ENCODE data around the gene CNTRL. TPM values are rescaled to one million over a fixed set of nuclear protein-coding genes. Genes with fewer than 3 reads are reported as not detected.
"Not testable (repeated sequence)": the region's sequence is repeated elsewhere in the genome, so short reads cannot be mapped to it uniquely, and the experiment has no call there.

CNTRL gene
- total and polyA plus RNA-seq, 12 donors: 7.4 to 19.1 (median 9.7) TPM

DNA sequence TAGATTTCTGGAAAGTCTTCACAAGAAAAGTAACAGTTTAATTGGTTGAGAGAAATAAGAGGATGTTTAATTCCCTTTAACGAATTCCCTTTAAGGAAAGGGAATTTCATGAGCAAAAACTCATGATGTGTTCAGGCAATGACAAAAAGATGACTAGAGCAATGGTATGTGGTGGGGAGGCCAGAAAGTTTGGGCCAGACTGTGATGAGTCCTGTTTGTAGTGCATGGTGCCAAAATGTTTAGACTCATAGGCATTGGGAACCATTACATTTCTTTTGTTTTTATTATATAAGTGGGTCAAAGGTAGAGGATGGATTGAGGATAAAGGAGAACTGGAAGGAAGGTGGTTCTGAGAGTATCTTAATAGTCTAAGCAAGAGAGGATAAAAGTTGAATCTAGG, 10.9 kb downstream of the CNTRL start:
- Histone ChIP-seq H3K27ac (no peak overlapping the region), H3K4me3 (no peak overlapping the region), H3K4me1 (replicated peaks in 1 of 2) (no peaks in the 10 kb centered on the region), H3K27me3 (no peaks in the 10 kb centered on the region), H3K9me3 (replicated peaks in 1 of 3) (no peaks in the 10 kb centered on the region), H3K36me3 (replicated peaks in 1 of 2) (no peaks in the 10 kb centered on the region)
- 74 to 89% (median 80%) methylated on average over 1 of the region's 1 CpG for WGBS, 4 donors
- no peak for TF ChIP-seq POLR2A (IDR thresholded peaks at IDR 0.05)
- TF ChIP-seq, protein P1, sequence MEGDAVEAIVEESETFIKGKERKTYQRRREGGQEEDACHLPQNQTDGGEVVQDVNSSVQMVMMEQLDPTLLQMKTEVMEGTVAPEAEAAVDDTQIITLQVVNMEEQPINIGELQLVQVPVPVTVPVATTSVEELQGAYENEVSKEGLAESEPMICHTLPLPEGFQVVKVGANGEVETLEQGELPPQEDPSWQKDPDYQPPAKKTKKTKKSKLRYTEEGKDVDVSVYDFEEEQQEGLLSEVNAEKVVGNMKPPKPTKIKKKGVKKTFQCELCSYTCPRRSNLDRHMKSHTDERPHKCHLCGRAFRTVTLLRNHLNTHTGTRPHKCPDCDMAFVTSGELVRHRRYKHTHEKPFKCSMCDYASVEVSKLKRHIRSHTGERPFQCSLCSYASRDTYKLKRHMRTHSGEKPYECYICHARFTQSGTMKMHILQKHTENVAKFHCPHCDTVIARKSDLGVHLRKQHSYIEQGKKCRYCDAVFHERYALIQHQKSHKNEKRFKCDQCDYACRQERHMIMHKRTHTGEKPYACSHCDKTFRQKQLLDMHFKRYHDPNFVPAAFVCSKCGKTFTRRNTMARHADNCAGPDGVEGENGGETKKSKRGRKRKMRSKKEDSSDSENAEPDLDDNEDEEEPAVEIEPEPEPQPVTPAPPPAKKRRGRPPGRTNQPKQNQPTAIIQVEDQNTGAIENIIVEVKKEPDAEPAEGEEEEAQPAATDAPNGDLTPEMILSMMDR (IDR thresholded peaks at IDR 0.05): no peak
- intact Hi-C loops (cut with DNase I): no loop called here
- no peak for DNase-seq

- Histone ChIP-seq H3K36me3 (replicated peaks in 1 of 2) (no peaks in the 10 kb centered on the region), H3K9me3 (replicated peaks in 1 of 3) (no peaks in the 10 kb centered on the region), H3K27me3 (no peaks in the 10 kb centered on the region), H3K27ac (no peak overlapping the region), H3K4me3 (no peak overlapping the region), H3K4me1 (replicated peaks in 1 of 2) (no peaks in the 10 kb centered on the region)
- TF ChIP-seq, protein P1 (IDR thresholded peaks at IDR 0.05): no peak
- no peak for TF ChIP-seq POLR2A (IDR thresholded peaks at IDR 0.05)
- intact Hi-C loops (cut with DNase I): no loop called here
- 71 to 89% (median 82%) methylated on average over 3 of the region's 3 CpGs for WGBS, 4 donors
- no peak for DNase-seq
Measured at GRCh38 chr9:121088576-121088975, 13.8 kb downstream of the CNTRL start.

- whole genome bisulfite sequencing, 4 donors: 90 to 96% (median 94%) methylated on average over 6 of the region's 6 CpGs
- H3K36me3 ChIP-seq (replicated peaks in 1 of 2); H3K4me3 ChIP-seq; intact Hi-C loops (cut with DNase I); DNase-seq; H3K4me1 ChIP-seq (replicated peaks in 1 of 2); H3K9me3 ChIP-seq (replicated peaks in 1 of 3); H3K27ac ChIP-seq; H3K27me3 ChIP-seq: not testable (repeated sequence)
Measured at GRCh38 chr9:121090743-121091142, 16.0 kb downstream of the CNTRL start.

DNA sequence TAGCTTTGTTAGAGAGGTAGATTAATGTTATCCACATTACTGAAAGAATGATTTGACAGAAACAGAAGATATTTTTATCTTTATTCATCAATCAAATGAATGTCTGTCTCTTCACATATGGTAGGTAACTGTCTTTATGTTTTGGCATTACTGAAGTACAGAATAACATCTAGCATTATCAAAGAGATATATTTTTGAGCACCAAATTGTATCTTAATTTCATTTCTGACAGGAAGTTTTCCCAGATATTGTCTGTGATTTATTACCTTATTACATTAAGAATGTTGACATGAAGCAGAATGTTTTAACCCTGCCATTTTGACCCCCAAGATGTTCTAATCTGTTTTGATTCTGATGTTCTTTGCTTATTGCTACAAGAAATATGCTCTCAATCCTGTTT, 20.3 kb downstream of the CNTRL start:
- no peak for DNase-seq
- Histone ChIP-seq H3K27me3 (no peaks in the 10 kb centered on the region), H3K4me3 (no peak overlapping the region), H3K4me1 (replicated peaks in 1 of 2) (no peaks in the 10 kb centered on the region), H3K27ac (no peak overlapping the region), H3K9me3 (replicated peaks in 1 of 3) (no peaks in the 10 kb centered on the region), H3K36me3 (replicated peaks in 1 of 2) (no peaks in the 10 kb centered on the region)
- intact Hi-C loops (cut with DNase I): no loop called here
- TF ChIP-seq, protein P1 (IDR thresholded peaks at IDR 0.05): no peak

DNA sequence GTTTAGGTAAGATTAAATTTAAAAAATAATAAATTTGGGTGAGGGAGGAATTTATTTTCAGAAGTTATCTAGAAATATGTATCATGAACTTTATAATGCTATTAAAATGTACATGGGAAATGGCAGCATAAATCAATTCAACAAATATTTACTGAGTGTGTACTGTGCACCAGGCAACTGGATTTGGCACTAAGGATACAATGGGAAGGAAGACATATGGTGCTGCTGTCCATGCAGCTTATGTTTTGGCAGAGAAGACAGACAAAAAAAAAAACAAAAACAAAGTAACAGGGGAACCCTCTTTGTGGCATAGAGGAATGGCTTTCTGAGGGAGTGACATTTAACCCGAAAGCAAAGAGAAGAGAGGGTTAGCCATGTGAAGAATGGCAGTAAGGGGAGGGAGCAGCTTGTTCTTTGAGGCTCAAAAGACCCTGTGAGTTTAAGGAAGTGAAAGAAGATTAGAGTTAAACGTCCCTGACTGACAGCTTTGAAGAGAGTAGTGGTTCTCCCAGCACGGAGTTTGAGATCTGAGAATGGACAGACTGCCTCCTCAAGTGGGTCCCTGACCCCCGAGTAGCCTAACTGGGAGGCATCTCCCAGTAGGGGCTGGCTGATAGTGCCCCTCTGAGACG, 23.9 kb downstream of the CNTRL start:
- WGBS, 4 donors: 80 to 84% (median 82%) methylated on average over 4 to 5 of the region's 5 CpGs
- no peak overlapping the region for H3K4me3 ChIP-seq
- H3K27ac ChIP-seq: no peak overlapping the region
- TF ChIP-seq POLR2A (IDR thresholded peaks at IDR 0.05): no peak
- TF ChIP-seq, protein P1 (IDR thresholded peaks at IDR 0.05): no peak
- intact Hi-C loops (cut with DNase I): no loop called here
- no peak for DNase-seq
- no peaks in the 10 kb centered on the region for H3K9me3 ChIP-seq (replicated peaks in 1 of 3)
- no peaks in the 10 kb centered on the region for H3K36me3 ChIP-seq (replicated peaks in 1 of 2)
- H3K4me1 ChIP-seq (replicated peaks in 1 of 2): no peaks in the 10 kb centered on the region
- H3K27me3 ChIP-seq: no peaks in the 10 kb centered on the region

- H3K4me3 ChIP-seq; H3K9me3 ChIP-seq (replicated peaks in 1 of 3); H3K27me3 ChIP-seq; H3K27ac ChIP-seq; DNase-seq; H3K36me3 ChIP-seq (replicated peaks in 1 of 2); intact Hi-C loops (cut with DNase I): not testable (repeated sequence)
- 94 to 99% (median 96%) methylated on average over 5 of the region's 5 CpGs for WGBS, 4 donors
- H3K4me1 ChIP-seq (replicated peaks in 1 of 2): peaks cover 0 to 20% of the 10 kb centered on the region in 2 donors
Measured at GRCh38 chr9:121104054-121104453, 29.3 kb downstream of the CNTRL start.
